ENCODE data around the gene MTHFSD. TPM values are rescaled to one million over a fixed set of nuclear protein-coding genes. Genes with fewer than 3 reads are reported as not detected.

Gene MTHFSD
- total RNA-seq, 1 donor from 2014 or later, result 20.2 TPM

DNA sequence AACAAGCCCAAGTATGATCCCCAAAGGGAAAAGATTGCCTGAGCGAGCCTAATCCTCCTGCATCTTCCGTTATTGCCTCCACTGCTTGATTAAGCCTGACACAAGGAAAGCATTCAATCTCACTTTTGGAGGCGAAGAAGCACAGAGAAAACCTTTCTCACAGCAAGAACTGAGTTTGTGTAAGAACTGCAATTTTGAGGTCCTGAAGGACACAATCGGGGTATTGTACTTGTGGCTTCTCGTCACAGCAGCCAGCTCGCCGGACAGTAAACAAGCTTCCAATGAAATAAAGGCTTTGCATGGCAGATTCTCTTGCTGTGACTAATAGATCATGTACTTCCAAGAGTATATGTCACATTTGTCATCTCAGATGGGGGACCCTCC, 63.4 kb downstream of the MTHFSD start:
- Mint-ChIP-seq H3K36me3 (no peaks in the 10 kb centered on the region), H3K4me3 (no peak overlapping the region), H3K9me3 (no peaks in the 10 kb centered on the region), H3K4me1 (ENCODE audit: unreplicated experiment) (peaks cover 9% of the 10 kb centered on the region), H3K27me3 (peaks cover 100% of the 10 kb centered on the region), H3K27ac (no peak overlapping the region)
- no peak for DNase-seq (ENCODE audit: extremely low spot score, unreplicated experiment)
- TF ChIP-seq, protein P1, sequence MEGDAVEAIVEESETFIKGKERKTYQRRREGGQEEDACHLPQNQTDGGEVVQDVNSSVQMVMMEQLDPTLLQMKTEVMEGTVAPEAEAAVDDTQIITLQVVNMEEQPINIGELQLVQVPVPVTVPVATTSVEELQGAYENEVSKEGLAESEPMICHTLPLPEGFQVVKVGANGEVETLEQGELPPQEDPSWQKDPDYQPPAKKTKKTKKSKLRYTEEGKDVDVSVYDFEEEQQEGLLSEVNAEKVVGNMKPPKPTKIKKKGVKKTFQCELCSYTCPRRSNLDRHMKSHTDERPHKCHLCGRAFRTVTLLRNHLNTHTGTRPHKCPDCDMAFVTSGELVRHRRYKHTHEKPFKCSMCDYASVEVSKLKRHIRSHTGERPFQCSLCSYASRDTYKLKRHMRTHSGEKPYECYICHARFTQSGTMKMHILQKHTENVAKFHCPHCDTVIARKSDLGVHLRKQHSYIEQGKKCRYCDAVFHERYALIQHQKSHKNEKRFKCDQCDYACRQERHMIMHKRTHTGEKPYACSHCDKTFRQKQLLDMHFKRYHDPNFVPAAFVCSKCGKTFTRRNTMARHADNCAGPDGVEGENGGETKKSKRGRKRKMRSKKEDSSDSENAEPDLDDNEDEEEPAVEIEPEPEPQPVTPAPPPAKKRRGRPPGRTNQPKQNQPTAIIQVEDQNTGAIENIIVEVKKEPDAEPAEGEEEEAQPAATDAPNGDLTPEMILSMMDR (conservative IDR thresholded peaks at IDR 0.05), result no peak

- peaks cover 100% of the 10 kb centered on the region for H3K27me3 Mint-ChIP-seq
- no peaks in the 10 kb centered on the region for H3K36me3 Mint-ChIP-seq
- no peak overlapping the region for H3K4me3 Mint-ChIP-seq
- TF ChIP-seq, protein P1 (conservative IDR thresholded peaks at IDR 0.05), result no peak
- no peak for DNase-seq (ENCODE audit: extremely low spot score, unreplicated experiment)
- H3K4me1 Mint-ChIP-seq (ENCODE audit: unreplicated experiment), result peaks cover 9% of the 10 kb centered on the region
- H3K27ac Mint-ChIP-seq, result no peak overlapping the region
- no peaks in the 10 kb centered on the region for H3K9me3 Mint-ChIP-seq
These were observed 64.0 kb downstream of the MTHFSD start for GRCh38 chr16:86490859-86491639.

GRCh38 chr16:86485746-86486145, 69.3 kb downstream of the MTHFSD start:
- no peaks in the 10 kb centered on the region for H3K4me1 Mint-ChIP-seq (ENCODE audit: unreplicated experiment)
- DNase-seq (ENCODE audit: extremely low spot score, unreplicated experiment), result no peak
- no peak overlapping the region for H3K27ac Mint-ChIP-seq
- H3K27me3 Mint-ChIP-seq, result peaks cover 90% of the 10 kb centered on the region
- no peaks in the 10 kb centered on the region for H3K9me3 Mint-ChIP-seq
- H3K36me3 Mint-ChIP-seq, result no peaks in the 10 kb centered on the region
- no peak overlapping the region for H3K4me3 Mint-ChIP-seq
- TF ChIP-seq, protein P1 (conservative IDR thresholded peaks at IDR 0.05), result no peak

DNA sequence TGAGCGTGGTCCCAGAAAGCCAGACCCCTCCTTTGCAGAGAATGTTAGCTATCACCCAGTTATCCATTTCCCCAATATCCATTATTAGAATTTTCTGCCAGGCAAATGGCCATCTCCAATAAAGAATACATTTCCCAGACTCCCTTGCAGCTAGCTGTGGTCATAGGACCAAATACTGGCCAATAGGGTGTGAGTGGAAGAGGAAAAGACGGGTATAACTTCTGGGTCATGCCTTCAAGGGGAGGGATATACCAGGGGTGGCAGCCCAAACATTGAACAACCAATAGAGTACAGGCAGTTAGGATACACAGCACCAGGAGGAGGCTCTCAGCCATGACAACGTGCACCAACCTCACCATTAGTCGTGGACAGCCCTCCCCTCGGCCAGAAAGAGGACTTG, 70.8 kb downstream of the MTHFSD start:
- H3K4me3 Mint-ChIP-seq, result no peak overlapping the region
- H3K27ac Mint-ChIP-seq, result no peak overlapping the region
- peaks cover 87% of the 10 kb centered on the region for H3K27me3 Mint-ChIP-seq
- DNase-seq (ENCODE audit: extremely low spot score, unreplicated experiment), result no peak
- H3K9me3 Mint-ChIP-seq, result no peaks in the 10 kb centered on the region
- TF ChIP-seq, protein P1 (conservative IDR thresholded peaks at IDR 0.05), result no peak
- H3K4me1 Mint-ChIP-seq (ENCODE audit: unreplicated experiment), result peaks cover 5% of the 10 kb centered on the region
- H3K36me3 Mint-ChIP-seq, result no peaks in the 10 kb centered on the region

DNA sequence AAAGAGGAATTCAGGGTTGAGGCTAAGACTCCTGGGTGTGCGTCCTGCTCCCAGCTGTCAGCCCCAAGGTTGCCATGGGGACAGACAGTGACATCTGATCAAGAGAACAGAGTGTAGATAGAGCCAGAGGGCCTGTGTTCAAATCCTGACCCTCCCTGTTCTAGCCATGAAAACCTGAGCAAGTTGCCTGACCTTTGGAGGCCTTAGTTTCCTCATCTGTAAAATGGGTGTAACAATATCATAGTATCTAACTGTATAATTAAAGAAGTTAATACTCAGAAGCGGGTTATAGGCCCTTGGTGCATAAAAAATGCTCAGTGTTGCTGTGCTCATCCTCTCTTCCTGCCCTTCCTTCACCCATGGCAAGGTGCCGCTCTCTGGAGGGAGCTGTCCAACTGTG, 73.4 kb downstream of the MTHFSD start:
- peaks cover 85% of the 10 kb centered on the region for H3K27me3 Mint-ChIP-seq
- TF ChIP-seq, protein P1 (conservative IDR thresholded peaks at IDR 0.05), result no peak
- H3K9me3 Mint-ChIP-seq, result no peaks in the 10 kb centered on the region
- H3K27ac Mint-ChIP-seq, result no peak overlapping the region
- H3K36me3 Mint-ChIP-seq, result no peaks in the 10 kb centered on the region
- no peak overlapping the region for H3K4me3 Mint-ChIP-seq
- no peak for DNase-seq (ENCODE audit: extremely low spot score, unreplicated experiment)
- H3K4me1 Mint-ChIP-seq (ENCODE audit: unreplicated experiment), result peaks cover 14% of the 10 kb centered on the region

Measured in type B pancreatic cell (in vitro differentiated cells).